HG03442 (cell line): ENCODE measurements around the gene F2RL1.
"Not testable (repeated sequence)": the region's sequence is repeated elsewhere in the genome, so short reads cannot be mapped to it uniquely, and the experiment has no call there.

Source experiments
- ATAC-seq: cut with Tn5 transposase; IDR thresholded peaks from one replicate; pipeline ENCODE4 v1.9.1; 2021; ENCODE audit warnings: mild to moderate bottlenecking, moderate library complexity; ENCODE audit not compliant: unreplicated experiment

The F2RL1 gene

GRCh38 chr5:76849419-76850291, 30.8 kb downstream of the F2RL1 start, which contains the start of gene S100Z:
Gene S100Z, plus strand, starts transcription at chr5:76850014. Its CDS starts 25,346 bp downstream, at chr5:76875360.
- no peak for ATAC-seq

- no peak for ATAC-seq
Measured at GRCh38 chr5:76850543-76851145, 31.8 kb downstream of the F2RL1 start.

DNA sequence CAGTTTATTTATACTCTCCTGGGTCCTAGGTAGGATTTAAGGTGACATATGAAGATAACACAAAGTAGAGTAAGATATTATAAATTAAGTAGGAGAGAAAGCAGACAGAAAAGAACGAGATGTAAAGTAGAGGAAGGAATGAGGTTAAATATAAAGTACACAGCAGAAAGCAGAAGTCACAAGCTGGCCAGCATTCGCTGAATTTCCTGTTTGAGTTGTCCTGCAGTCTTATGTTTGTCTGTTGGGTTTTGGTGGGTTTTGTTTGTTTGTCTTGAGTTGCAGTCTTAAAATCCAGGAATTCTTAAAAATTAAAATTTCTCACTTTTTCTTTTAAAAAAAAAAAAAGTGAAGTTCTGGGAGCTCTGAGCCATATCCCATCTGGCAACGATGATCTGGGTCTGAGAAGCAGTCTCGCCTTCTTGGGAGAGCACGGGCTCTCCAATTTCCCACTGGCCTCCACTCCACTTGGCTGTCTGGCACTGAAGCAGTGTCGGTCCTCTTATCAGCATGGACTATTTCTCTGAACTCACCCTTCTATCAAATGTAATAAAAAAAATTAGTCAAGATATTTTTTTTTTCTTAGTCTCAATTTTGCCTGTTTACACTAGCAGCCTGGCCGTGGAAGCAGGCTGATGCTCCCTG, 33.0 kb downstream of the F2RL1 start:
- ATAC-seq: no peak

DNA sequence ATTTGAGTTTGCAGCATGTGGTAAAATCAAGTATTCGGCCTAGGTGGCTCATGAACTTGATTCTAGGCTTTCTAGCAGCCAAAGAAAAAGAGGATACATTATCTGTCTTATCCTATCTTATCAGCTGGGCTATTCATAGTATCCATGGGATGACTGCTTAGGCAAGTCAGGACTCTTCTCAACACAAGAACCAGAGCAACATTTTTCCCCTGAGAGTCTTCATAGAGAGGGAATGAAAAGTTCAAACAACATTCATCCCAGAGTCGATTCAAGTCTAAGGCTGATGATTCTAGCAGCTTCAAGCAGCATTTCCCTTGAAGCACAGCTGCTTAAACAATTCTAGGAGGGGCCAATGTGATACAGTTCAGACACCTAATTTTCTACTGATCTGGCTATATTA, 33.9 kb downstream of the F2RL1 start:
- no peak for ATAC-seq

GRCh38 chr5:76853741-76854140, 34.9 kb downstream of the F2RL1 start:
- not testable (repeated sequence) for ATAC-seq

DNA sequence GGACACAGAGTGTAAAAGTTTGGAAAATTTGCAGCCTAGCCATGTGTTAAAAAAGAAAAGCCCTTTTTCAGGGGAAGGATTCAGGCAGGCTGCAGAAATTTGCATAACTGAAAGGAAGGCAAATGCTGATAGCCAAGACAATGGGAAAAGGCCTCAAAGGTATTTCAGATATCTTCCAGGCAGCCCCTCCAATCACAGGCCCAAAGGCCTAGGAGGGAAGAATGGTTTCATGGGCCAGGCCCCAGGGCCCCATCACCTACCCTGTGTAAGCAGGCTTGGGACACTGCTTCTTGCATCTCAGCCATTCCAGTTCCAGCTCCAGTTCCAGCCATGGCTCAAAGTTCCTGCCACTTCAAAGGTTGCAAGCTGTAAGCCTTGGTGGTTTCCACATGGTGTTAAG, 35.8 kb downstream of the F2RL1 start:
- no peak for ATAC-seq

DNA sequence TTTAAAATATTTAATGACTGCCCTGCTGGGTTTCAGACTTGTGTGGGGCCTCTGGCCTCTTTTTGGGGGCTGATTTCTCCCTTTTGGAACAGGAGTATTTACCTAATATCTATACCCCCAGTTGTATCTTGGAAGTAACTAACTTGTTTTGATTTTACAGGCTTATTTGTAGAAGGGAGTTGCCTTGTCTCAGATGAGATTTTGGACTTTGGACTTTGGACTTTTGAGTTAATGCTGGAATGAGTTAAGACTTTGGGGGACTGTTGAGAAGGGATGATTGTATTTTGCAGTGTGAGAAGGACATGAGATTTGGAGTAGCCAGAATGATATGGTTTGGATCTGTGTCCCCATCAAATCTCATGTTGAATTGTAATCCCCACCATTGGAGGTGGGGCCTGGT, 36.7 kb downstream of the F2RL1 start:
- not testable (repeated sequence) for ATAC-seq

DNA sequence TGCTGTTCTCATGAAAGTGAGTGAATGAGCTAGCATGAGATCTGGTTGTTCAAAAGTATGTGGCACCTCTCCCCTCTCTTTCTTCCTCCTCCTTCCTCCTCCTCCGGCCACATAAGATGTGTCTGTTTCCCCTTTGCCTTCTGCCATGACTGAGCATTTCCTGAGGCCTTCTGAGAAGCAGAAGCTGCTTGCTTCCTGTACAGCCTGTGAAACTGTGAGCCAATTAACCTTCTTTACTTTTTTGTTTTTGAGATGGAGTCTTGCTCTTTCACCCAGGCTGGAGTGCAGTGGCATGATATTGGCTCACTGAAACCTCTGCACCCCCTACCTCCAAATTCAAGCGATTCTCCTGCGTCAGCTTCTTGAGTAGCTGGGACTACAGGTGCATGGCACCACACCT, 37.1 kb downstream of the F2RL1 start:
- ATAC-seq: no peak

DNA sequence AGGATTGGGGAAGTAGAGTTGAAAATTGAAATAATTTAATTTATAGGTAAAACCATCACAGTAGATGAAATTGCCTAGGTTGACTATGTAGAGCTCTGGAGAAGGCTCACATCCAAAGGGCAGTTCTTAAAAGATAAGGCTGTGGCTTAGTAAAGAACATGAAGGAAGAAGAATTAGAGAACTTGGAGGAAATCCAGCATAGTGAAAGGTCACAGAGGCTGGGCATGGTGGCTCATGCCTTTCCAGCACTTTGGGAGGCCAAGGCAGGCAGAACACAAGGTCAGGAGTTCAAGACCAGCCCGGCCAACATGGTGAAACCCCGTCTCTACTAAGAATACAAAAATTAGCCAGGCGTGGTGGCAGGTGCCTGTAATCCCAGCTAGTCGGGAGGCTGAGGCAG, 38.0 kb downstream of the F2RL1 start:
- ATAC-seq: not testable (repeated sequence)

DNA sequence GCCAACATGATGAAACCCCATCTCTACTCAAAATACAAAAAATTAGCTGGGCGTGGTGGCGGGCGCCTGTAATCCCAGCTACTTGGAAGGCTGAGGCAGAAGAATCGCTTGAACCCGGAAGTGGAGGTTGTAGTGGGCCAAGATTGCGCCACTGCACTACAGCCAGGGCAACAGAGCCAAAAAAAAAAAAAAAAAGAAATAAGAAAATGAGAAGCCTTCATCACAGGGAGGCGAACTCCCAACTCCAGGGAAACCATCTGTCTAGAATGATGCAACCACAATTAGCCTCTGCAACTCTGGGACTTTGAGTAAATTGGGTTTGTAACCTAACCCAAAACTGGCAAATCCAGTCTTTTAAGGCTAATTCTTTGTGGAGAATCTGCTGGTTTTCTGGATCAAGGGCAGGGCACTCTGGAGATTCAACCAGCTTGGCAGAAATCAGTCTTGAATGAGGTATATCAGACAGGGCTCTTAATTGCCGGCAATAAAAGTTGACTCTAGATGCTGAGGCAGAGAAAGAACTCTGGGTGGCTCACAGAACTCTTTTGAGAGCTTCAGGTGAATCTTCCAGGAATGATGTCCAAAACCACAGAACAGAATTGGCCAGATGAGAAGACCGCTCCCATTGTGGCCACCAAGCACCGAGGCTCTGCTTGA, 40.9 kb downstream of the F2RL1 start:
- no peak for ATAC-seq

DNA sequence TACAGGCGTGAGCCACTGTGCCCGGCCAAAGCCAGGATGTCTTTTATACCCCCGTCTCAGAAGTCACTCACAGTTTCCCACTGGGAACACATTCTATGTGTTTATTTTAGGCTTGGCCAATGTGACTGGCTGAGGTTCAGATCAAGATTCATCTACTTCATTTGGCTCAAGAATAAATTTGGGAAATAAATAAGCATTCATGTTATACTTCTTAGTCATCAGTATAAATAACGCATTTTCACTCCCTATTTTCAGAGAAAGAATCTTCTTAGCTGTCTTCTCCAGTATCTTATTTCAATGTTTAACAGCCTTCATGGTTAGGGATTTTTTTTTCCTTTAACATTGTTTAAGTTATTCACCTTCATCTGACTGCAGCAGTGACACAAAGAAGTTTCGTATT, 42.8 kb downstream of the F2RL1 start:
- no peak for ATAC-seq

GRCh38 chr5:76863001-76863400, 44.2 kb downstream of the F2RL1 start:
- ATAC-seq: no peak

DNA sequence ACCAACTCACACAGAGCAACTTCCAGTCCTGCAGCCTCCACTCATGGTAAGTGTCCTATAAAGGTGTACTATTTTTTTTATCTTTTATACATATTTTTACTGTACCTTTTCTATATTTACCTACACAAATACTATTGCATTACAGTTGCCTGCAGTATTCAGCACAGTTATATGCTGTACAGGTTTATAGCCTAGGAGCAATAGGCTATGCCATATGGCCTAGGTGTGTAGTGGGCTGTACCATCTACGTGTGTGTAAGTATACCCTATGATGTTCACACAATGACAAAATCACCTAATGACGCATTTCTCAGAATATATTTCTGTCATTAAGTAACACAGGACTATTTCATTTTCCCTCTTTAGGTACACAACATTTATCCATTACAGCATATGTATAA, 47.7 kb downstream of the F2RL1 start:
- no peak for ATAC-seq

DNA sequence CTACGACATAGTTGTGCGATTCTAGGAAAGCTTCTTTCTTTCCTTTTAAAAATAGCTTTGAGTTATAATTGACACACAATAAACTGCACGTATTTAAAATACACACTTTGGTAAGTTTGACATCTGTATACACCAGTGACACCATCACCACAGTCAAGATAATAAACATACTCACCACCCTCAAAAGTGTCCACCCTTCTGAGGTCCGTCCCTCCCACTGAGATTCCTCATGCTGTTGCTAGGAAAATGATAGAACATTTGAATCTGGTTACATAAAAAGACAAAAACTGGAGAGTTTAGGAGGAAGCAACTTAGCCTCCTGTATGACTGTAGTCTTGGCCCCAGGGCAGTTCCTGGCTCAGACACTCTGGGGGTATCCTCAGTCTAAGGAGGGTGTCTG, 48.2 kb downstream of the F2RL1 start:
- no peak for ATAC-seq

- ATAC-seq: no peak
Measured at GRCh38 chr5:76867827-76868693, 49.2 kb downstream of the F2RL1 start.

DNA sequence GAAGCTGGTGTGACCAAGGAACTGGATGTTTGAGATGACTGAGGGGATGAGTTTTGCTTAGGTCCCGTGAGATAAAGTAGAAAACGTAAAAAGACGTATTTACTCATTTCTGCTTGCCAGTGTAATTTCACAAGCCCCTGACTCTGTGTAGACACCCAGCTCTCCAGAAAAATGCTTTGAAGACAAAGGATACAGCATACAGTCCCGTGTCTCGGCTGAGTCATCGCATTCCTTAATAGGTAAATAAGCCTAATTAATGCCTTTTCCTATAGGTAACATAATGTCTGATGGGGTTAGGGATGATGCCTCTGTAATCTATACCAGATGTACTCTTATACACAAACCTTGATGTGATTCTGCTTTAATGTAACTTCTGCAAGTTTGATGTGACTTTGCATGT, 51.2 kb downstream of the F2RL1 start:
- no peak for ATAC-seq

GRCh38 chr5:76874088-76874581, 55.3 kb downstream of the F2RL1 start:
- no peak for ATAC-seq
